Measurements from ENCODE around the gene HSPG2. TPM values are rescaled to one million over a fixed set of nuclear protein-coding genes. Genes with fewer than 3 reads are reported as not detected.
A peak's percentile ranks its signal among the peaks of the same experiment; 100 is the strongest.

The HSPG2 gene
- total RNA-seq, 4 donors from 2014 or later, result 311 to 1,021 (median 351) TPM

DNA sequence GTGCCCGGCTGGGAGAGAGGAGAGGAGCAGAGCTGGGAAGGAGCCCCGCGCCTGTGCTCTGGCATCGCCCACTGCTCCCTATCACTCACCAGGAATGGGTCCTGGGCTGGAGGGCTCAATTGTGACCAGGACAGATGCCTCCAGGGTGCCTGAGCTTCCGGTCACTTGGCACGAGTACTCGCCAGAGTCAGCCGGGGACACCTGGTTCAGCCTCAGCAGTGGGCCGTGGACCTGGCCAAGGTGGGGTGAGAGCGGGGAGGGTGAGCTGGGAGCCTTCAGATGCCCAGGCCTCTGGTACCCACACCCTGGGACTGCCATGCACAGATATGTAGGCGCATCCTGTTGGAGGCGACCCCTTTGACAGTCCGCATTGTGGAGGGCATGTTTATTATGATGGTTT, 93.9 kb downstream of the HSPG2 start:
- TF ChIP-seq, protein P1, sequence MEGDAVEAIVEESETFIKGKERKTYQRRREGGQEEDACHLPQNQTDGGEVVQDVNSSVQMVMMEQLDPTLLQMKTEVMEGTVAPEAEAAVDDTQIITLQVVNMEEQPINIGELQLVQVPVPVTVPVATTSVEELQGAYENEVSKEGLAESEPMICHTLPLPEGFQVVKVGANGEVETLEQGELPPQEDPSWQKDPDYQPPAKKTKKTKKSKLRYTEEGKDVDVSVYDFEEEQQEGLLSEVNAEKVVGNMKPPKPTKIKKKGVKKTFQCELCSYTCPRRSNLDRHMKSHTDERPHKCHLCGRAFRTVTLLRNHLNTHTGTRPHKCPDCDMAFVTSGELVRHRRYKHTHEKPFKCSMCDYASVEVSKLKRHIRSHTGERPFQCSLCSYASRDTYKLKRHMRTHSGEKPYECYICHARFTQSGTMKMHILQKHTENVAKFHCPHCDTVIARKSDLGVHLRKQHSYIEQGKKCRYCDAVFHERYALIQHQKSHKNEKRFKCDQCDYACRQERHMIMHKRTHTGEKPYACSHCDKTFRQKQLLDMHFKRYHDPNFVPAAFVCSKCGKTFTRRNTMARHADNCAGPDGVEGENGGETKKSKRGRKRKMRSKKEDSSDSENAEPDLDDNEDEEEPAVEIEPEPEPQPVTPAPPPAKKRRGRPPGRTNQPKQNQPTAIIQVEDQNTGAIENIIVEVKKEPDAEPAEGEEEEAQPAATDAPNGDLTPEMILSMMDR (IDR thresholded peaks at IDR 0.05), result no peak
- TF ChIP-seq POLR2A (IDR thresholded peaks at IDR 0.05), result no peak
- no peak for TF ChIP-seq EP300 (IDR thresholded peaks at IDR 0.05)
- TF ChIP-seq POLR2AphosphoS5 (IDR thresholded peaks at IDR 0.05), result no peak
- Histone ChIP-seq H3K27me3 (no peaks in the 10 kb centered on the region), H3K9me3 (no peaks in the 10 kb centered on the region), H3K4me1 (no peaks in the 10 kb centered on the region), H3K4me3 (no peak overlapping the region), H3K27ac (no peak overlapping the region), H3K36me3 (peaks cover 0 to 100% of the 10 kb centered on the region in 2 donors)
- ATAC-seq, result no peak
- WGBS, 2 donors (ENCODE audit: low coverage in 1 of 2), result 100% methylated on average over 1 of the region's 13 CpGs; no CpG with 5 or more reads in 1 of the 2 donors

DNA sequence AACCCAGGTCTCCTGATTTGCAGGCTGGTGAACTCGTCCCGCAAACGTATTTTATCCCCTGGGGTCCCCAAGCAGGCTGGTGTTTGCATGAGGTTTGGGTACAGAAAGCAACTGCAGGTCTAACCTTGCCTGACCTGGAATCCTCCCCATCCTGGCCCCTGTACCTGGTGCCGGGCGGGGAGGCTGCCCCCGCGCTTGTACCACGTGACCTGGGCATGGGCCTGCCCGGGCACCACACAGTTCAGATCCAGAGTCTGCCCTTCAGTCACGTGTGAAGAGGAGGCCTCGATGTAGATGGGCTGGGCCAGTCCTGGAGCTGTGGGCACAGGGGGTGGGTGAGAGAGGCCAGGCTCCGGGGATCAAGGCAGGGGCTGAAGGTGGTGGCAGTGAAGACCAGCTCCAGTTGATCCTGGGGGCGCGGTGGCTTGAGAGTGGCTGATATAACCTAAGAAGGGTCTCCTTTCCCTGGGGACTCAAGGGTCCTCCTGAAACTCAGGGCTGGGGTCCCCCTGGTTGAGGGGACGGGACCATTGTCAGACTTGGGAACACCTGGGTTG, 94.4 kb downstream of the HSPG2 start:
- Histone ChIP-seq H3K27ac (peak overlapping the region in 1 of 4 donors; percentile 13), H3K27me3 (no peaks in the 10 kb centered on the region), H3K4me1 (no peaks in the 10 kb centered on the region), H3K9me3 (no peaks in the 10 kb centered on the region), H3K36me3 (peaks cover 0 to 100% of the 10 kb centered on the region in 2 donors), H3K4me3 (no peak overlapping the region)
- ATAC-seq, result no peak
- TF ChIP-seq POLR2AphosphoS5 (IDR thresholded peaks at IDR 0.05), result no peak
- no peak for TF ChIP-seq EP300 (IDR thresholded peaks at IDR 0.05)
- no peak for TF ChIP-seq POLR2A (IDR thresholded peaks at IDR 0.05)
- TF ChIP-seq, protein P1 (IDR thresholded peaks at IDR 0.05), result no peak
- 100% methylated on average over 1 of the region's 15 CpGs for WGBS, 2 donors (ENCODE audit: low coverage in 1 of 2)

DNA sequence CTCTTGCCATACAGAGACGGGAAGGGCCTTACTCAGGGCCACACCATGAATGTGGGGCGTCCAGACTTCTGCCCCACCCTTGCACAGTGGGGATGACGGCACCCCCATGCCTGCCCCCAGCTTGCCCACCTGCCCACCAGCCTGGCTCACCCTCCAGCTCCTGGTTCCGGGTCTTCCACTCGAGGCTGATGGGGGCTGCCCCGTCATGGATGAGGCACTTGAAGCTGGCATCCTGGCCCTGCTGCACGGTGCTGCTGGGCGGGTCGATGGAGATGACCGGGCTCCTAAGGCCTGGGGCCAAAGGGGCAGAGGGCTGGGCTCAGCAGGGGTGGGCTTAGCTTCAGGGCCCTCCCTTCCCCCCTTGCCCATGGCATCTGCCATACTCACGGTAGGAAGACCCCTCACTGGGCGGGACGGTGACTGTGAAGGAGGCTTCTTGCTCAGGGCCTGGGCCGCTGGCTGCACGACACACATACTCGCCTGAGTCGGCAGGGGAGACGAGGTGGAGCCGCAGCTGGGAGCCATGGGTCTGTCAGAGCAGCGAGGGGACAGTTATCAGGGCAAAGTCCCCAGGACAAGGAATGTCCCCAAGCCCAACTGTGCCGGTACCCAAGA, 95.2 kb downstream of the HSPG2 start:
- 60% methylated on average over 1 of the region's 21 CpGs; no CpG with 5 or more reads in 1 of the 2 donors for WGBS, 2 donors (ENCODE audit: low coverage in 1 of 2)
- H3K9me3 ChIP-seq, result no peaks in the 10 kb centered on the region
- peaks cover 0 to 100% of the 10 kb centered on the region in 2 donors for H3K36me3 ChIP-seq
- no peak for ATAC-seq
- peak overlapping the region in 1 of 4 donors; percentile 6 for H3K27ac ChIP-seq
- H3K27me3 ChIP-seq, result no peaks in the 10 kb centered on the region
- no peak for TF ChIP-seq POLR2AphosphoS5 (IDR thresholded peaks at IDR 0.05)
- no peak for TF ChIP-seq EP300 (IDR thresholded peaks at IDR 0.05)
- TF ChIP-seq, protein P1 (IDR thresholded peaks at IDR 0.05), result no peak
- TF ChIP-seq POLR2A (IDR thresholded peaks at IDR 0.05), result no peak
- H3K4me3 ChIP-seq, result no peak overlapping the region
- no peaks in the 10 kb centered on the region for H3K4me1 ChIP-seq

DNA sequence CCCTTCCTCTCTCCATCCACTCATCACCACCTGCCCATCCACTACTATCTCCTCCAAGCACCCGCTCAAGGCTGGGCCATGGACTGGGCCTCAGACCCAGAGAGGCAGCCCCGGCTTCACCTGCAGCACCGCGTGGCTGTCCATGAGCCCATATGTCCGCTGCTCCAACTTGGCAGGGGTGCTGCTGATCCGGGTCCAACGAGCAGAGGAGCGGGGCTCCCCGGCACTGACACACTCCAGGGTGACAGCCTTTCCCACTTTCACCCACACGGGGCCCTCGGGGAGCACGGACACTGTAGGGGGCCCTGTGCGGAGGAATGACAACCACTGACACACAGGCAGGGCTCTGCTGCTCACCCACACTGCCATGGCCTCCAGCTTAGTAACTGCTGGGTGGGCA, 96.1 kb downstream of the HSPG2 start:
- Histone ChIP-seq H3K4me3 (no peak overlapping the region), H3K27ac (peak overlapping the region in 1 of 4 donors; percentile 6), H3K27me3 (no peaks in the 10 kb centered on the region), H3K4me1 (no peaks in the 10 kb centered on the region), H3K36me3 (peaks cover 0 to 100% of the 10 kb centered on the region in 2 donors), H3K9me3 (no peaks in the 10 kb centered on the region)
- no peak for ATAC-seq
- TF ChIP-seq EP300 (IDR thresholded peaks at IDR 0.05) (no peak), POLR2AphosphoS5 (IDR thresholded peaks at IDR 0.05) (no peak), POLR2A (IDR thresholded peaks at IDR 0.05) (no peak)
- TF ChIP-seq, protein P1 (IDR thresholded peaks at IDR 0.05), result no peak
- WGBS, 2 donors (ENCODE audit: low coverage in 1 of 2), result 100% methylated on average over 3 of the region's 13 CpGs; no CpG with 5 or more reads in 1 of the 2 donors

All from gastroesophageal sphincter (tissue), 4 donors.